Fibroblast of the aortic adventitia (primary cell): ENCODE measurements around the gene SLN. TPM values are rescaled to one million over a fixed set of nuclear protein-coding genes. Genes with fewer than 3 reads are reported as not detected.

Source experiments
- DNase-seq: peaks from one replicate; pipeline ENCODE4 v3.0.0-alpha.2; 2010; ENCODE audit warnings: low read depth
- H3K4me3 ChIP-seq: 2 replicates; pipeline ENCODE4 v1.5.1; 2011; ENCODE audit warnings: low read depth, mild to moderate bottlenecking, control low read depth, low read length, moderate library complexity
- CTCF ChIP-seq: IDR thresholded peaks from 2 replicates; pipeline ENCODE4 v1.5.1; 2011; ENCODE audit warnings: mild to moderate bottlenecking, low read length, control low read depth, inconsistent platforms; ENCODE audit not compliant: insufficient read depth
- total RNA-seq: library from RNA; depleted of rRNA; stranded (reverse); fragments of >200 nt; gene quantifications from 2 replicates; pipeline ENCODE4 v1.2.3, GENCODE V29; 2012; ENCODE audit warnings: low replicate concordance

The SLN gene
- total RNA-seq, 1 donor: not detected

DNA sequence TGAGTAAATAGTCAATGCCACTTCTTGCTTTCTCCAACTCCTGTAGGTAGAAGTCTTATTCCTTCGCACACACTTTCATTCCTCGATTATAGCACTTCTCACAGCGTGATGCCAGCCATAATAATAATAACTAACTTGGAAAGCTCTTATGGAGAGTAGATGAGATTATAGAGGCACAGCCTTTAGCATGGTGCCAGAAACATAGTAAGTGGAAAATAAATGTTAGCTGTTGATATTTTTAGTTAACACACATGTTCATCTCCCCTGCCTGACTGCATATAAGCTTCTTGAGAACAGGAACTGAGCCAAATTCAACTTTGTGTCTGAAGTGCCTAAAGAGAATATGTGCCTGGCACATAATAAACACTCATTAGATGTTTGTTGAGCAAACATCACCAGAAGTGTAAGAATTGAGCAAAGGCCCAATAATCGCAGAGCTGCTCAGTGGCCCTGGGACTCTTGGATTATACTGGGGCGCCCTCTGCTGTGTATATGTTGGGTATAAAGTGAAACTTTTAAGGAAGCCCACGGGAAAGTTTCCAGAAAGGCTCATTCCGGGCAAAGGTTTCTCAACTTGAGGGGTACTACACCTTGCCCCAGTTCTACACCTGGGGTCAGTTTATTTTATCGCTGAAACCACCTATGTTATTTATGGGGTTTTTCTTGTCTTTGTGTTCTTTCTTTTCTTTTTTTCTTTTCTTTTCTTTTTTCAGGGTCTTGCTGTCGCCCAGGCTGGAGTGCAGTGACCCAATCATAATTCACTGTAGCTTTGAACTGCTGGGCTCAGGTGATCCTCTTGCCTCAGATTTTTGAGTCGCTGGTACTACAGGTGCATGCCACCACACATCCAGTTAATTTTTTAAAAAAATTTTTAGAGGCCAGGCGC is 22.3 kb downstream of the SLN start:
- peak; percentile 78 for DNase-seq
- peak overlapping the region; percentile 22 for H3K4me3 ChIP-seq
- peak; percentile 64 for TF ChIP-seq CTCF

DNA sequence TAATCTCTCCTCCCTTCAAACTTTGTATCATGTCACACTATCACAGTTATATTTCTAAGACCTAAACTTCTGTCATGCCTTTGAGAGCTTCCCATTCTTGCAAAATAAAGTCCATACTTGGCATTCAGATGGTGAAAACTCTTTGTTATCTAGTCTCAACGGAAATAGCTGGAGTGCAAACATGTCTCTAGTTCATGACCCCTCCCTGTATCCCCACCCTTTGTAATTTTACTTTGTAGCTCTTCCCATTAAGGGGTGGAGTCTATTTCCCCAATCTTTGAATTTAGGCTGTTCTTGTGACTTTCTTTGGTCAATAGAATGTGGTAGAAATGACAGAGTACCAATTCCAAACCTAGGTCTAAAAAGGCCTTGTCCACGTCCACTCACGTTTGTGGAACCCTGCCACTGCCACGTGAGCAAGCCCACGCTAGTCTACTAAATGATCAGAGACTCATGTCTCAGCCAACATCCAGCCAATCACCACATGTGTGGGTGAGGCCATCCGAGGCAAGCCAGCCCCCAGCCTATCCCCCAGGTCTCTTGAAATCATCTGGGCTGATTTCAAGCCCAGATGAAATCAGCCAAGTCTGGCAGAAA is 23.4 kb downstream of the SLN start:
- peak; percentile 28 for DNase-seq
- TF ChIP-seq CTCF: no peak
- H3K4me3 ChIP-seq: no peak overlapping the region

- H3K4me3 ChIP-seq: no peak overlapping the region
- TF ChIP-seq CTCF: peak; percentile 64
- no peak for DNase-seq
Measured at GRCh38 chr11:107683807-107684206, 28.0 kb downstream of the SLN start.

DNA sequence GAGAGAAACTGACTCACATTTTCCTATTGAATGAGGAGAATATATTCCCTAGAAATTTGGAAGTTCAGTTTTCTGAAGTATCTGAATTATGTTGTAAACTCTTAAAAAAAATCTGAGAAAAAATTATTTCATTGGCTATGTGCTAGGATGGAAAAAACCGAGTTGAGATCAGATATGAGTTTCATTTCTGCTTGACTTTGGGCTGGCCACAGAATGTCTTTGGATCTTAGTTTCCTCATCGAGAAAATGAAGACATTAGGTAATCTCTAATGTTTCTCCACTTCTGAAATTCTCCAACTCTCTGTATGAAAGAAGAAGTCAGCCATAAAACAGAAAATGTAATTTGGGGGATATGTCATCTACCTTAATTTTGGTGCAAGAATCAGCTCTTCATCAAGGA is 28.8 kb downstream of the SLN start:
- no peak for TF ChIP-seq CTCF
- no peak for DNase-seq
- H3K4me3 ChIP-seq: no peak overlapping the region

DNA sequence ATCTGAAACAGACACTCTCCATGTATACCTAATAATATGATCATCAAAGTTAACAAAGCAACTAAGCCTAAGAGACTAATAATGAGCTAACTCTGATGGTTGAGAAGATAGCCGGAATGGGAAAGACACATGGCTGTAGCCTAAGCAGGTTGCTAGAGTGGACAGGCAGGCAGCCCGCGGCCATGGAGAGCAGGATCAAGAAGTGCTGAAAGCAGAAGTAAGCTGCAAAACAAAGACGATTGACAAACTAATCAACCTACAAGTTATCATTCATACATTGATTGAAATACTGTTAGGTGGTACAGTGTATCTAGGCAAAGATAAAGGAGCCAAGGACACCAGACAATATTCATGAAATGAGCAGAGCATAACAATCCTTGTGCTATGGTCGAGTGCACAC is 29.3 kb downstream of the SLN start:
- TF ChIP-seq CTCF: no peak
- no peak overlapping the region for H3K4me3 ChIP-seq
- DNase-seq: no peak

DNA sequence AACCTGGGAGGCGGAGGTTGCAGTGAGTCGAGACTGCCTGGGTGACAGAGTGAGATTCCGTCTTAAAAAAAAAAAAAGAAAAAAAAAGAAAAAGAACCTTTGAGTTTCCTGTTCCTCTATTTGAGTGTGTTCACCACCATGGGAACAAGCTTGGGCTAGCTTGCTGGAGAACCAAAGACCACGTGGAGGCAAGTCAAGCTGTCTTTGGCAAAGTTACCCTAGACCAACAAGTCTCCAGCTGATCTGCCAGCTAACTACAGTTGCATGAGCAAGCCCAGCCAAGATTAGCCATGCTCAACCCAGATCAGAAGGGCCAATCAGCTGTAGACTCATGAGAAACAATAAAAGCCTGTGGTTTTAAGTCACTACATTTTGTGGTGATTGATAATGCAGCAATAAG is 29.7 kb downstream of the SLN start:
- no peak for TF ChIP-seq CTCF
- no peak for DNase-seq
- no peak overlapping the region for H3K4me3 ChIP-seq
